GM23248 (cell line): Measurements from ENCODE around the gene CHRNA4. TPM values are rescaled to one million over a fixed set of nuclear protein-coding genes. Genes with fewer than 3 reads are reported as not detected.

Source experiments
- DNase-seq: peaks from one replicate; pipeline ENCODE4 v3.0.0-alpha.2; 2015
- H2AFZ ChIP-seq: fragments of 200-600 bp; sonication (generic); 2 replicates; pipeline ENCODE4 v1.6.1; 2016; ENCODE audit warnings: antibody characterized with exemption
- H3F3A ChIP-seq: fragments of 200-600 bp; sonication (generic); 2 replicates; pipeline ENCODE4 v1.6.1; 2016; ENCODE audit warnings: mild to moderate bottlenecking, antibody characterized with exemption, mixed run types; ENCODE audit not compliant: insufficient read depth
- H3K27ac ChIP-seq: fragments of 200-600 bp; sonication (generic); 2 replicates; pipeline ENCODE4 v1.5.1; 2016; ENCODE audit warnings: mild to moderate bottlenecking
- H3K27me3 ChIP-seq: fragments of 200-600 bp; sonication (generic); replicated peaks from 2 replicates; pipeline ENCODE4 v1.6.1; 2016; ENCODE audit warnings: mild to moderate bottlenecking; ENCODE audit not compliant: insufficient read depth
- H3K36me3 ChIP-seq: fragments of 200-600 bp; sonication (generic); 2 replicates; pipeline ENCODE4 v1.6.1; 2016; ENCODE audit warnings: low read depth, mild to moderate bottlenecking
- H3K4me1 ChIP-seq: fragments of 200-600 bp; sonication (generic); 2 replicates; pipeline ENCODE4 v1.6.1; 2016; ENCODE audit warnings: mild to moderate bottlenecking; ENCODE audit not compliant: insufficient read depth
- H3K4me2 ChIP-seq: fragments of 200-600 bp; sonication (generic); one replicate; pipeline ENCODE4 v1.6.1; 2016; ENCODE audit warnings: mild to moderate bottlenecking; ENCODE audit not compliant: unreplicated experiment
- H3K4me3 ChIP-seq: fragments of 200-600 bp; sonication (generic); 2 replicates; pipeline ENCODE4 v1.5.1; 2016; ENCODE audit warnings: mild to moderate bottlenecking
- H3K79me2 ChIP-seq: fragments of 200-600 bp; sonication (generic); 2 replicates; pipeline ENCODE4 v1.6.1; 2016; ENCODE audit warnings: mild to moderate bottlenecking; ENCODE audit not compliant: insufficient read depth
- H3K9ac ChIP-seq: fragments of 200-600 bp; sonication (generic); 2 replicates; pipeline ENCODE4 v1.6.1; 2016; ENCODE audit warnings: mild to moderate bottlenecking
- H3K9me2 ChIP-seq: fragments of 200-600 bp; sonication (generic); 2 replicates; pipeline ENCODE4 v1.6.1; 2016; ENCODE audit warnings: mixed run types, mild to moderate bottlenecking, moderate library complexity; ENCODE audit not compliant: insufficient read depth
- H3K9me3 ChIP-seq: fragments of 200-600 bp; sonication (generic); one replicate; pipeline ENCODE4 v1.6.1; 2017; ENCODE audit warnings: low read depth
- H4K20me1 ChIP-seq: fragments of 200-600 bp; sonication (generic); 2 replicates; pipeline ENCODE4 v1.6.0; 2016; ENCODE audit not compliant: insufficient read depth
- EZH2 ChIP-seq: fragments of 200-600 bp; sonication (generic); IDR thresholded peaks from 2 replicates; pipeline ENCODE4 v1.6.1; 2018; ENCODE audit warnings: antibody characterized with exemption, mild to moderate bottlenecking; ENCODE audit not compliant: insufficient read depth, poor library complexity, severe bottlenecking
- EZH2phosphoT487 ChIP-seq: fragments of 200-600 bp; sonication (generic); IDR thresholded peaks from 2 replicates; pipeline ENCODE4 v1.6.1; 2018; ENCODE audit warnings: antibody characterized with exemption, moderate library complexity, mild to moderate bottlenecking, low read depth; ENCODE audit not compliant: insufficient read depth
- WGBS, 2 experiments: methylation state at CpG; one replicate each; pipeline ENCODE4 v1.1.6; 2015 to 2017; ENCODE audit warnings: low lambda C conversion rate in 2 of 2, low coverage in 1 of 2; ENCODE audit errors: missing lambda C conversion rate in 2 of 2; 5-methylcytosine and 5-hydroxymethylcytosine counted together
- in situ Hi-C: fragments of 300-500 bp; cut with MboI; formaldehyde crosslinking; loops from 2 replicates; pipeline ENCODE4 v1.15.0; 2020
- polyA plus RNA-seq: library from polyadenylated mRNA; unstranded; fragments of >200 nt; fragmentation: Nextera tagmentation; extraction: Ambion mirVana; gene quantifications from 2 replicates; pipeline ENCODE4 v1.2.1, GENCODE V29; 2016
- total RNA-seq: library from RNA; depleted of rRNA; stranded (reverse); fragments of >200 nt; shearing (Covaris generic); gene quantifications from 2 replicates; pipeline ENCODE4 v1.2.3, GENCODE V29; 2014

The CHRNA4 gene
- total and polyA plus RNA-seq, 2 experiments from 2014 or later, result not detected

DNA sequence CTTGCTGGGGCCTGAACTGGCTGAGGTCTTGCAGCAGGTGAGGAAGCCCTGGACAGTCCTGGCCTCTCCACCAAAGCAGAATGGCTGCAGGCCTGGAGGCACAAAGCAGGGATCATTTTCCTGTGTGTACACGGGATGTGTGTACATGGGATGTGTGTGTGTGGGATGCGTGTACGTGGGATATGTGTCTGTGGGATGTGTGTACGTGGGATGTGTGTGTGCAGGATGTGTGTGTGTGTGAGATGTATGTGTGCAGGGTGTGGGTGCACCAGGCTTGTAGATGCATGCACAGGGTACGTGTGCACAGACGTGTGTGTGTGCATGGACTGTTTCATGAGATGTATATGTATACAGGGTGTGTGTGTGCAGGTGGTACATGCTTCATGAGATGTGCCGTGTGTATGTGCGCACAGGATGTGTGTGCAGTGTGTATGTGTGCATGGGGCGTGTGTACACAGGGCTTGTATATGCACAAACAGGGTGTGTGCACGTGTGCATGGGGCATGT is 7.9 kb upstream of the CHRNA4 start:
- no peak overlapping the region for H2AFZ ChIP-seq
- no peaks in the 10 kb centered on the region for H3K9me2 ChIP-seq
- H3K4me3 ChIP-seq, result no peak overlapping the region
- H3K9me3 ChIP-seq, result no peaks in the 10 kb centered on the region
- no peaks in the 10 kb centered on the region for H3K36me3 ChIP-seq
- H3K79me2 ChIP-seq, result no peaks in the 10 kb centered on the region
- no peak overlapping the region for H3K9ac ChIP-seq
- H3K27me3 ChIP-seq, result peaks cover 18% of the 10 kb centered on the region
- no peak overlapping the region for H3K4me2 ChIP-seq
- TF ChIP-seq EZH2 (no peak), EZH2phosphoT487 (no peak)
- 57 to 67% methylated on average over 10 of the region's 10 CpGs for WGBS, 2 experiments
- H3K27ac ChIP-seq, result no peak overlapping the region
- no peaks in the 10 kb centered on the region for H3K4me1 ChIP-seq
- in situ Hi-C loops, result no loop called here
- DNase-seq, result no peak
- no peaks in the 10 kb centered on the region for H3F3A ChIP-seq
- H4K20me1 ChIP-seq, result no peaks in the 10 kb centered on the region

DNA sequence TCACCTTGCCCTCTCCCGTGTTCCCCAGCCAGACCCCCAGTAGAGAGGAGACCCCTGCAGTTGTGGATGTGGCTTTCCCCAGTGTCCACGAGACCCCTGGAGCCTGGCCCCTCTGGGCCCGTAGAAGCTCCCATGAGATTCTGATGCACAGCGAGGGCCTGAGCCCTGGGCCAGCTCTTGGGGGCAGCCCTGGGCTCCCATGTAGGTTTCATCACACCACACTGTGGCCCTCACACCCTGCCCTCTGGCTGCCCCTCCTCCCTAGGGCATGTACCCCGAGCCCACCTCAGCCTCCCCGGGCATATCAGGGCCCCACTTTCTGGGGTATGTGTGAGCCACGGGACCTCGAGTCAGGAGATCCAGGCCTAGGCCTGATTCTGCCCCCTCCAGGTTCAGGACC is 7.0 kb upstream of the CHRNA4 start:
- no peaks in the 10 kb centered on the region for H3F3A ChIP-seq
- H3K4me2 ChIP-seq, result no peak overlapping the region
- H3K27me3 ChIP-seq, result peaks cover 13% of the 10 kb centered on the region
- no peaks in the 10 kb centered on the region for H3K4me1 ChIP-seq
- no peaks in the 10 kb centered on the region for H3K79me2 ChIP-seq
- in situ Hi-C loops, result no loop called here
- H3K9me2 ChIP-seq, result no peaks in the 10 kb centered on the region
- H4K20me1 ChIP-seq, result no peaks in the 10 kb centered on the region
- no peak overlapping the region for H2AFZ ChIP-seq
- H3K27ac ChIP-seq, result no peak overlapping the region
- WGBS, 2 experiments, result 55 to 60% methylated on average over 8 of the region's 8 CpGs
- no peak overlapping the region for H3K9ac ChIP-seq
- TF ChIP-seq EZH2phosphoT487 (no peak), EZH2 (no peak)
- H3K9me3 ChIP-seq, result no peaks in the 10 kb centered on the region
- no peak for DNase-seq
- H3K36me3 ChIP-seq, result no peaks in the 10 kb centered on the region
- H3K4me3 ChIP-seq, result no peak overlapping the region

DNA sequence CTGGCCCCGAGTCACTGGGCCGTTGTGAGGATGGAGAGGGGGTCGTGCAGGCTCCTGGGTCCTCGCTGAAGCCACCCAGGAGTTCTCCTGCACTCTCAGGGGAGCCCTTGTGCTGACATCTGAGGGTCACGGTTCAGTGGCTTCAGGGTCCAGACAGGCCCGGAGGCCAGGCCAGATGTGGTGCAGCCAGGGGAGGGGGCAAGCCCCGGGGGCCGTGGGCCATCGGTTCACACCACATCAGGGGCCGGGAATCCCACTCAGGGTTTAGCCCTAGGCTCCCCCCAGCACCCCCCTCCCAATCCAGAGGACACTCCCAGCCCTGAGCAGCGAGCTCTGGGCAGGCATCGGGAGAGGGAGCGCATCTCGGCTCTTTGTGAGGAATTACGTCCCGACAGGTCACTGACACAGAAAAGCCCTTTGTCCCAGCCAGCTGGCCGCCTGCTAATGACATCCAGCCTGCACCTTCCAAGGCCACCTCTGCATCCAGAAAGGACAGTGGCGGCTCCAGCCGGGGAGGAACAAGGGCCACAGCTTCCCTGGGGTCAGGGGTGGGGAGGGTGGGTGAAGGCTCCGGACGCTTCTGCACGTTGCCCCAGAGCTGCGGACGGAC is 6.4 kb upstream of the CHRNA4 start:
- no peak overlapping the region for H3K9ac ChIP-seq
- H3K36me3 ChIP-seq, result no peaks in the 10 kb centered on the region
- DNase-seq, result no peak
- H3F3A ChIP-seq, result no peaks in the 10 kb centered on the region
- TF ChIP-seq EZH2, result no peak
- no peak for TF ChIP-seq EZH2phosphoT487
- H3K79me2 ChIP-seq, result no peaks in the 10 kb centered on the region
- in situ Hi-C loops, result no loop called here
- H3K4me1 ChIP-seq, result no peaks in the 10 kb centered on the region
- H3K27me3 ChIP-seq, result peaks cover 7% of the 10 kb centered on the region
- WGBS, 2 experiments, result 47 to 56% methylated on average over 17 to 18 of the region's 24 CpGs
- no peaks in the 10 kb centered on the region for H3K9me3 ChIP-seq
- H3K4me2 ChIP-seq, result no peak overlapping the region
- no peak overlapping the region for H2AFZ ChIP-seq
- no peak overlapping the region for H3K27ac ChIP-seq
- no peaks in the 10 kb centered on the region for H4K20me1 ChIP-seq
- H3K9me2 ChIP-seq, result no peaks in the 10 kb centered on the region
- no peak overlapping the region for H3K4me3 ChIP-seq

DNA sequence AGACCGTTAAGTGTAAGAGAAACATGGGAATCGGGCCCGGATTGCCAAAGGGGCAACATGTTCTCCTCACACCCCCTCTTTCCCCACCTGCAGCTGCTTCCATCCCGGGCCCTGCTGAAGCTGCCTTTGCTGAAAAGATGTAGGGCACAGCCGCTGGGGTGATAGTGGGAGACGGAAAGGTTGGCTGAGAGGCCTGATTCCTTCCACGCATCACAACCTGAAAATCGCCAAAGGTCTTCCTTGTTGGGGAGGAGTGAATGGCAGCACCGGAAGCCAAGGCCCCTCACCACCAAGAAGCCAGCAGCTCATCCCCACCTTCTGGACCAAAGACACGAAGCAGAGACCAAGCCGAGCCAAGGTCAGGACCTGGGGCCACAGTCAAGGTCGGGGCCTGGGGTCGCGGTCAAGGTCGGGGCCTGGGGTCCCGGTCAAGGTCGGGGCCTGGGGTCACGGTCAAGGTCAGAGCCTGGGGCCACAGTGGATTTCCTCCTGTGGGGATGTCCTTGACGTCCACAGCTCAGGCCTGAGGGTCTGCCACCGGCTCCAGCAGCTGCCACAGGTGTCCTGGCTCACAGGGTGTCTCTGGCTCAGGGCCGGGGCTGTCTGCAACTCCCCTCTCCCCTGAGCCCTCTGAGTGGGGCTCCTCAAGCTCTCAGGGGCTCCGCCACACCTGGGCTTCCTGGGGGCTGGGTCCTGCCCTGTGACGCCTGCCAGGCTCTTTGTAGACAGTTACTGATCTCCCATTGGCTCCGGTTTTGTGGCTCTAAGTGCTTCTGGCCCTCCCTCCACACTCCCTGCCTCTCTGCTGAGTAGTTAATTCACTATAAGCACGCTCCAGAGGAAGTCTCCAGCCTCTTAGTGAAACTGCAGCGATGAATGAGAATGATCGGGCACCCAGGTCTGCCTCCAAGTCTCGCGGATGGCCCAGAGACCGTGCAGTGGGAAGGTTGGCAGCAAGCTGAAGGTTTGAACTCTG is 5.5 kb upstream of the CHRNA4 start:
- no peaks in the 10 kb centered on the region for H4K20me1 ChIP-seq
- DNase-seq, result no peak
- H2AFZ ChIP-seq, result no peak overlapping the region
- H3K36me3 ChIP-seq, result no peaks in the 10 kb centered on the region
- H3K9me3 ChIP-seq, result no peaks in the 10 kb centered on the region
- no peaks in the 10 kb centered on the region for H3K4me1 ChIP-seq
- no peak overlapping the region for H3K4me3 ChIP-seq
- H3F3A ChIP-seq, result no peaks in the 10 kb centered on the region
- H3K27ac ChIP-seq, result no peak overlapping the region
- H3K79me2 ChIP-seq, result no peaks in the 10 kb centered on the region
- H3K9ac ChIP-seq, result no peak overlapping the region
- H3K9me2 ChIP-seq, result no peaks in the 10 kb centered on the region
- no peak for TF ChIP-seq EZH2
- peaks cover 6% of the 10 kb centered on the region; the same call in 1 of the 2 replicates for H3K27me3 ChIP-seq
- 57 to 59% methylated on average over 24 to 30 of the region's 30 CpGs for WGBS, 2 experiments
- in situ Hi-C loops, result no loop called here
- H3K4me2 ChIP-seq, result no peak overlapping the region
